ENCODE data around the gene SH3BGR.

SH3BGR gene

GRCh38 chr21:39523915-39524314, 72.1 kb downstream of the SH3BGR start:
- no peak for DNase-seq (ENCODE audit: low read depth)
- TF ChIP-seq CTCF (conservative IDR thresholded peaks at IDR 0.05; ENCODE audit: low read depth, low read length), result no peak
- no peak overlapping the region for H3K4me3 ChIP-seq (ENCODE audit: low read depth, low read length)

GRCh38 chr21:39525129-39525528, 73.4 kb downstream of the SH3BGR start:
- TF ChIP-seq CTCF (conservative IDR thresholded peaks at IDR 0.05; ENCODE audit: low read depth, low read length), result no peak
- H3K4me3 ChIP-seq (ENCODE audit: low read depth, low read length), result no peak overlapping the region
- DNase-seq (ENCODE audit: low read depth), result no peak

GRCh38 chr21:39525601-39526000, 73.8 kb downstream of the SH3BGR start:
- no peak for TF ChIP-seq CTCF (conservative IDR thresholded peaks at IDR 0.05; ENCODE audit: low read depth, low read length)
- no peak for DNase-seq (ENCODE audit: low read depth)
- no peak overlapping the region for H3K4me3 ChIP-seq (ENCODE audit: low read depth, low read length)

GRCh38 chr21:39527067-39527595, 75.4 kb downstream of the SH3BGR start:
- no peak for TF ChIP-seq CTCF (conservative IDR thresholded peaks at IDR 0.05; ENCODE audit: low read depth, low read length)
- no peak for DNase-seq (ENCODE audit: low read depth)

DNA sequence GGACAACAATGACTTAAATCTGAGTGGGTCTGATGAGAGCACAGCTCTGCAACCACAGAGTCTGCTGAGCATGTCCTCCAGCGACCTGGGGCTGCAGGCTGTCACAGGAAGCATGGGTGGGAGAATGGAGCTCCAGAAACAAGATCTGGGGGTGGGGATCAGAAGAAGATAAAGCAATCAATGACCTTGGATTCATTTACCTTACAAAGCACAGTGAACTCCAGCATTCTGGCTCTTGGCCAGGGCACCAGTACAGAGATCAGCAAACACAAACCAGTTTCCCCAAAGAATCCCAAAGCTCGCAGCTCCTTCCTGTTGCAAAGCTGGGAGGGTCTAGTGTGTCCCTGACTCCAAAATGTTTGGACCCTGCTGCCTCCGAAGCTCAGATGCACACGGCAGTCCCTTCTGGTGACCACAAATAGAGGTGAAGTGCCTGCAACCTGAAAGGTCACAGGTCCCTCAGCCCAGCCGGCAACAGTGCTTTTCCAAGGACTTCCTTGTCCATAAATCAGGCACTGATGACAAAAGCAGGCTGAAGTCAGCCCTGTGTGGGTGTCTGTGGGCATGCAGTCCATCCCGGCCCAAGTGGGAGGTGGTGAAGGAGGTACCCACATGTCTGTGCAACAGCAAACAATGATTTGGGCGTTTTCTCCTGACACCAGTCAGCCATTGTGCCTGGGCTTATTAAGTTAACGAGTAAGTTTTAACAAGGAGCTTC, 76.1 kb downstream of the SH3BGR start:
- no peak for TF ChIP-seq CTCF (conservative IDR thresholded peaks at IDR 0.05; ENCODE audit: low read depth, low read length)
- H3K4me3 ChIP-seq (ENCODE audit: low read depth, low read length), result no peak overlapping the region
- no peak for DNase-seq (ENCODE audit: low read depth)

More at GRCh38 chr21:39527067-39527595, 75.4 kb downstream of the SH3BGR start:
- H3K4me3 ChIP-seq (ENCODE audit: low read depth, low read length), result no peak overlapping the region

DNA sequence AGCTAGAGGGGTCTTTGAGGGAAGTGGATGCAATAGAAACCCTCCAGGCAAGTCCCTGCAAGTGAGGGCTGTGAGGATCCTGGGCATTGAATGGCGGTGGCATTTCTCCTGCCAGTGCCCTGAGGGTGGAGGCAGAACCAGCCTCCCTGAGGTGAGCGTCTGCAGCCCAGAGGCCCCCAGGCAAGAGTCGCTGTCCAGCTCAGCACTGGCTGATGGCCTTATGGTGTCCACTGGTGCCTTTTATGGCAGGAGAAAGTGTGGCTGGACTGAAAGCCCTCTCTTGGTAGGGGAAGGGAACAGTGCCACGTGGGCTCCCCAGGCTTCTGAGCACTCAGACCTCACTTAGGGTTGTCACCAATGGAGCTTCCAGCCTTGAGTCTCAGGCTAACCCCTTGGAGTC, 77.3 kb downstream of the SH3BGR start:
- H3K4me3 ChIP-seq (ENCODE audit: low read depth, low read length), result no peak overlapping the region
- no peak for TF ChIP-seq CTCF (conservative IDR thresholded peaks at IDR 0.05; ENCODE audit: low read depth, low read length)
- no peak for DNase-seq (ENCODE audit: low read depth)

DNA sequence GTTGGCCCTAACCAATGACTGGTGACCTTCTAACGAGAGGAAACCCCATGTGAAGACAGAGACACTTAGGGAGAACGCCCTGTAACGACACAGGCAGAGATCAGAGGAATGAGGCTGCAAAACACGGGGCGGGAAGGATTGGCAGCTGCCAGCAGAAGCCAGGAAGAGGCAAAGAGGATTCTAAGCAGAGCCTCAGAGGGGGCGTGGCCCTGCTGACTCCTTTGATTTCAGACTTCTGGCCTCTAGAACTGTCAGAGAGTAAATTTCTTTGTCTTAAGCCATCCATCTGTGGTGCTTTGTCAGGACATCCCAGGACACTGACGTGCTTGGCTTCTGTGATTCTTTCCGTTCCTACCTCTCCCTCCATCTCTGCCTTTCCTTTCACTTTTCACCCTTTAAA, 79.3 kb downstream of the SH3BGR start:
- DNase-seq (ENCODE audit: low read depth), result no peak
- H3K4me3 ChIP-seq (ENCODE audit: low read depth, low read length), result no peak overlapping the region
- no peak for TF ChIP-seq CTCF (conservative IDR thresholded peaks at IDR 0.05; ENCODE audit: low read depth, low read length)
